Kidney epithelial cell (primary cell): ENCODE data around the gene TMEM63A. TPM values are rescaled to one million over a fixed set of nuclear protein-coding genes. Genes with fewer than 3 reads are reported as not detected.
A peak's percentile ranks its signal among the peaks of the same experiment; 100 is the strongest.
"Not testable (repeated sequence)": the region's sequence is repeated elsewhere in the genome, so short reads cannot be mapped to it uniquely, and the experiment has no call there.

Experiments
- DNase-seq: peaks from one replicate; pipeline ENCODE4 v3.0.0-alpha.2; 2010; ENCODE audit warnings: low read depth
- H3K27me3 ChIP-seq: 2 replicates; pipeline ENCODE4 v1.6.0; 2011; ENCODE audit warnings: low read length; ENCODE audit not compliant: control insufficient read depth, insufficient read depth
- H3K36me3 ChIP-seq: 2 replicates; pipeline ENCODE4 v1.5.1; 2011; ENCODE audit warnings: low read length; ENCODE audit not compliant: control insufficient read depth, insufficient read depth
- H3K4me3 ChIP-seq: 2 replicates; pipeline ENCODE4 v1.5.1; 2011; ENCODE audit warnings: low read depth, mild to moderate bottlenecking, control low read depth, low read length
- total RNA-seq: library from RNA; depleted of rRNA; stranded (reverse); fragments of >200 nt; gene quantifications from 2 replicates; pipeline ENCODE4 v1.2.3, GENCODE V29; 2015
- TF ChIP-seq, protein P1 (sequence below): IDR thresholded peaks from 2 replicates; pipeline ENCODE4 v1.5.1; 2011; ENCODE audit warnings: mild to moderate bottlenecking, moderate library complexity, low read length, control low read depth, inconsistent platforms; ENCODE audit not compliant: insufficient read depth, poor library complexity, severe bottlenecking

Gene TMEM63A
- total RNA-seq, 1 donor from 2014 or later = 17.5 TPM

DNA sequence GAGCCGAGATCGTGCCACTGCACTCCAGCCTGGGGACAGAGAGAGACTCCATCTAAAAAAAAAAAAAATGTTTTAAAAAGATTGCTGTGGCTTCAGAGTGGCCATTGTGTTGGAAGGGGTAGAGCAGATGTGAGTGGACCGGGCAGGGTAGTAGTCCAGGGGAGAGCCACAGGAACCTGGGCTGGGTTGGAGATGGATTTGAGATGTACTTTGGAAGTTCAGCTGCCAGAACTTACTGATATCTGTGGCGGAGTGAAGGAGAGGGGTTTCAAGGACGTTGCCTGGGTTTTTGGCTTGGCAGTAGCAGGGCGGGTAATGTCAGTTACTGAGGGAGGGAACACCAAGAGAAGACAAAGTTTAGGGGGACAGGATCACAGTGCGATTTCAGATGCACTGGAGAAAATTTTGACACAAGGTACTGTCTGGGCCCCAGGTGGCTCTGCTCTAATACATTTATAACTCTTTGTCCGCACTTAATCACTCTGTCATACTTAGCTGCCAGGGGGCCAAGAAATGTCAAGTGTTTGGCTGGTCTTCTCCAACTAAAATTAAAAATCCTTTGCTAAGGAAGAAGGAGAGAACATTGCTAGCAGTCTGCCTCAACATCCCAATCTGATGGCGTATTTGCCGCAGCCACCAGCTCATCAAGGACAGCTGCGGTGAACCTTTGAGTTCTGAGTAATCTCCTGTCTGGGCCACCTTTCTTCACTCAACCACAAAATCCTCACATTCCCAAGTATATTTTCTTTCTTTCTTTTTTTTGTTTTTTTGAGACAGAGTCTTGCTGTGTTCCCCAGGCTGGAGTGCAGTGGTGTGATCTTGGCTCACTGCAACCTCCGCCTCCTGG, 62.6 kb downstream of the TMEM63A start:
- Histone ChIP-seq H3K27me3 (no peaks in the 10 kb centered on the region), H3K36me3 (no peaks in the 10 kb centered on the region), H3K4me3 (no peak overlapping the region)
- TF ChIP-seq, protein P1, sequence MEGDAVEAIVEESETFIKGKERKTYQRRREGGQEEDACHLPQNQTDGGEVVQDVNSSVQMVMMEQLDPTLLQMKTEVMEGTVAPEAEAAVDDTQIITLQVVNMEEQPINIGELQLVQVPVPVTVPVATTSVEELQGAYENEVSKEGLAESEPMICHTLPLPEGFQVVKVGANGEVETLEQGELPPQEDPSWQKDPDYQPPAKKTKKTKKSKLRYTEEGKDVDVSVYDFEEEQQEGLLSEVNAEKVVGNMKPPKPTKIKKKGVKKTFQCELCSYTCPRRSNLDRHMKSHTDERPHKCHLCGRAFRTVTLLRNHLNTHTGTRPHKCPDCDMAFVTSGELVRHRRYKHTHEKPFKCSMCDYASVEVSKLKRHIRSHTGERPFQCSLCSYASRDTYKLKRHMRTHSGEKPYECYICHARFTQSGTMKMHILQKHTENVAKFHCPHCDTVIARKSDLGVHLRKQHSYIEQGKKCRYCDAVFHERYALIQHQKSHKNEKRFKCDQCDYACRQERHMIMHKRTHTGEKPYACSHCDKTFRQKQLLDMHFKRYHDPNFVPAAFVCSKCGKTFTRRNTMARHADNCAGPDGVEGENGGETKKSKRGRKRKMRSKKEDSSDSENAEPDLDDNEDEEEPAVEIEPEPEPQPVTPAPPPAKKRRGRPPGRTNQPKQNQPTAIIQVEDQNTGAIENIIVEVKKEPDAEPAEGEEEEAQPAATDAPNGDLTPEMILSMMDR = no peak
- no peak for DNase-seq

DNA sequence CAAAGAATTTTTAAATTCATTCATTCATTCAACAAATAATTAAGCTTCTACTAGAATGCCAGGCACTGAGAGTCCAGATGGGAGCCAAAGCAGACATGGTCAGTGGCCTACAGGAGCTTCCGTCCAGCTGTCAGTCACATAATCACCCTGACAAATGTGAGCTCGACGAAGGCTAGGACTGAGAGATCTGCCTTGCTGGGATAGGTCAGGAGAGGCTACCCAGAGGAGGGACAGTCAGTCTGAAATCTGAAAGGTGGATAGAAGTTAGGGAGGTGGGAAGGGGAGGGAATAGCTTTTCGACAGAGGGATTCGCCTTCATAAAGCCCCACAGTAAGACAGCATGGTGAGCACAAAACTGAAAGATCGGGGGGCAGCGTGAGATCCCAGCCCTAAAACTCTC, 64.0 kb downstream of the TMEM63A start:
- no peaks in the 10 kb centered on the region for H3K27me3 ChIP-seq
- H3K4me3 ChIP-seq = no peak overlapping the region
- no peak for DNase-seq
- TF ChIP-seq, protein P1 = no peak
- no peaks in the 10 kb centered on the region for H3K36me3 ChIP-seq

DNA sequence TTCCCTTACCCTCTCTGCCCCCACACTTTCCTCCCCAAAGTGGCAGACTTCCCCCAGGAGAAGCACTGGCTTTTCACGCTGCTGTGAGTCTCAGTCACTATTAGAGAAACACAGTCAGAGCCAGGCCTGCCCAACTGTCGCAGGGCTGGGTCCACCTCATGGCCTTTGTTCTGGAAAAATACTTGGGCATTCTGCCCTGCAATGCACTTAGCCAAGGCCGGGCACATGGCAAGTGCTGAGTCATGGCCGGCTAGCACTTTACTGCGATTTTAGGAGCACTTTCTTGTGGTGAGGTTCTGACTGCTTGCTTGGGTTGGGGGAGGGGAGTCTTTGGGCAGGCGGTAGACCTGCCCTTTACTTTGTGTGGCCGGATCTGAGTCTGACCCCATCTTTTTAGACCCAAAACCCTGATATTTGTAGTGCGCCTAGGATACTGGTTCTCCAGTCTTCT, 64.5 kb downstream of the TMEM63A start:
- Histone ChIP-seq H3K4me3 (no peak overlapping the region), H3K27me3 (no peaks in the 10 kb centered on the region), H3K36me3 (no peaks in the 10 kb centered on the region)
- peak; percentile 69 for DNase-seq
- TF ChIP-seq, protein P1 = no peak

GRCh38 chr1:225816643-225817538, 65.3 kb downstream of the TMEM63A start:
- TF ChIP-seq, protein P1 = no peak
- no peaks in the 10 kb centered on the region for H3K36me3 ChIP-seq
- no peak overlapping the region for H3K4me3 ChIP-seq
- no peak for DNase-seq
- H3K27me3 ChIP-seq = no peaks in the 10 kb centered on the region

- no peaks in the 10 kb centered on the region for H3K36me3 ChIP-seq
- TF ChIP-seq, protein P1 = no peak
- no peak overlapping the region for H3K4me3 ChIP-seq
- H3K27me3 ChIP-seq = no peaks in the 10 kb centered on the region
- DNase-seq = no peak
Observed at GRCh38 chr1:225815526-225816178, 66.5 kb downstream of the TMEM63A start.

DNA sequence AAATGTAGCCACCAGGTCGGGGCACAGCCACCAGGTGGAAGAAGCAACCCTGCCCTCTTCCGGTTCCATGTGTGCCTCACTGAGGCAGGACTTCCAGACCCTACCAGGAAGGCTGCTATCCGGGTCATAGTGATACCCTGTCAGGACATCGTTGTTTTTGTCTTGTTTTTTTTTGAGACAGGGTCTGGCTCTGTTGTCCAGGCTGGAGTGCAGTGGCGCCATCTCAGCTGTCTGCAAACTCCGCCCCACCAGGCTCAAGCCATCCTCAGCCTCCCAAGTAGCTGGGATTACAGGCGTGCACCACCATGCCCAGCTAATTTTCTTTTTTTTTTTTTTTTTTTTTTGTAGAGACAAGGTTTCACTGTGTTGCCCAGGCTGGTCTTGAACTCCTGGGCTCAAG, 67.1 kb downstream of the TMEM63A start:
- not testable (repeated sequence) for DNase-seq, H3K36me3 ChIP-seq, H3K27me3 ChIP-seq, H3K4me3 ChIP-seq
